Stimulated activated CD8-positive, alpha-beta memory T cell treated with anti-CD3 and anti-CD28 coated beads, Interleukin-4, amount 100 ng/mL, for 1 hour (primary cell): ENCODE data around the gene NAALADL2.
"Not testable (repeated sequence)": the region's sequence is repeated elsewhere in the genome, so short reads cannot be mapped to it uniquely, and the experiment has no call there.

ENCODE experiments used
- DNase-seq, 2 donors: peaks; one replicate each; pipeline ENCODE4 v3.0.0-alpha.2; 2020; ENCODE audit warnings: low read depth in 2 of 2, low spot score in 1 of 2

The NAALADL2 gene

GRCh38 chr3:175732017-175732416, 872.9 kb downstream of the NAALADL2 start:
- DNase-seq, result no peak

- no peak for DNase-seq
Measured at GRCh38 chr3:175735866-175736265, 876.7 kb downstream of the NAALADL2 start.

- no peak for DNase-seq
Measured at GRCh38 chr3:175737646-175738572, 878.8 kb downstream of the NAALADL2 start.

GRCh38 chr3:175741951-175742350, 882.8 kb downstream of the NAALADL2 start:
- no peak for DNase-seq

GRCh38 chr3:175743733-175744400, 884.7 kb downstream of the NAALADL2 start:
- no peak for DNase-seq

GRCh38 chr3:175746308-175746707, 887.2 kb downstream of the NAALADL2 start:
- DNase-seq, result no peak

- DNase-seq, result no peak
Measured at GRCh38 chr3:175748087-175748730, 889.1 kb downstream of the NAALADL2 start.

GRCh38 chr3:175749981-175750380, 890.8 kb downstream of the NAALADL2 start:
- no peak for DNase-seq

- no peak for DNase-seq
Measured at GRCh38 chr3:175751089-175751488, 892.0 kb downstream of the NAALADL2 start.

GRCh38 chr3:175763948-175764347, 904.8 kb downstream of the NAALADL2 start:
- no peak for DNase-seq

- no peak for DNase-seq
Measured at GRCh38 chr3:175764722-175765121, 905.6 kb downstream of the NAALADL2 start.

- no peak for DNase-seq
Measured at GRCh38 chr3:175770426-175770825, 911.3 kb downstream of the NAALADL2 start.

- no peak for DNase-seq
Measured at GRCh38 chr3:175777495-175777894, 918.4 kb downstream of the NAALADL2 start.

- DNase-seq, result no peak
Measured at GRCh38 chr3:175777965-175778364, 918.8 kb downstream of the NAALADL2 start.

GRCh38 chr3:175778994-175779393, 919.9 kb downstream of the NAALADL2 start:
- no peak for DNase-seq

- not testable (repeated sequence) for DNase-seq
Measured at GRCh38 chr3:175787109-175787508, 928.0 kb downstream of the NAALADL2 start.

- no peak for DNase-seq
Measured at GRCh38 chr3:175792245-175792644, 933.1 kb downstream of the NAALADL2 start.

GRCh38 chr3:175798326-175798725, 939.2 kb downstream of the NAALADL2 start:
- no peak for DNase-seq

- DNase-seq, result no peak
Measured at GRCh38 chr3:175805825-175806224, 946.7 kb downstream of the NAALADL2 start.

GRCh38 chr3:175807175-175807574, 948.0 kb downstream of the NAALADL2 start:
- no peak for DNase-seq

- no peak for DNase-seq
Measured at GRCh38 chr3:175818811-175819464, 959.8 kb downstream of the NAALADL2 start.
